HG03575 (cell line): ENCODE measurements around the gene AGXT2.
A peak's percentile ranks its signal among the peaks of the same experiment; 100 is the strongest.
"Not testable (repeated sequence)": the region's sequence is repeated elsewhere in the genome, so short reads cannot be mapped to it uniquely, and the experiment has no call there.

Source experiments
- ATAC-seq: cut with Tn5 transposase; IDR thresholded peaks from one replicate; pipeline ENCODE4 v1.9.1; 2021; ENCODE audit not compliant: unreplicated experiment, insufficient number of reproducible peaks, low FRiP score; ENCODE audit errors: extremely low read depth

Gene AGXT2

GRCh38 chr5:35058374-35058788 lies 10.6 kb upstream of the AGXT2 start:
- ATAC-seq, result peak; percentile 69

- no peak for ATAC-seq
Observed at GRCh38 chr5:35056686-35057085, 8.9 kb upstream of the AGXT2 start.

GRCh38 chr5:35052838-35053237 lies 5.1 kb upstream of the AGXT2 start:
- no peak for ATAC-seq

- no peak for ATAC-seq
Observed at GRCh38 chr5:35050541-35051126, 2.9 kb upstream of the AGXT2 start.

- no peak for ATAC-seq
Observed at GRCh38 chr5:35048910-35049309, 1.2 kb upstream of the AGXT2 start.

GRCh38 chr5:35046774-35047173 lies 975 bp downstream of the AGXT2 start:
- no peak for ATAC-seq

- ATAC-seq, result no peak
Observed at GRCh38 chr5:35045280-35045679, 2.5 kb downstream of the AGXT2 start.

- no peak for ATAC-seq
Observed at GRCh38 chr5:35044649-35045048, 3.1 kb downstream of the AGXT2 start.

- no peak for ATAC-seq
Observed at GRCh38 chr5:35042781-35043180, 5.0 kb downstream of the AGXT2 start.

- ATAC-seq, result no peak
Observed at GRCh38 chr5:35041261-35041660, 6.5 kb downstream of the AGXT2 start.

GRCh38 chr5:35038891-35039290 lies 8.9 kb downstream of the AGXT2 start:
- ATAC-seq, result no peak

GRCh38 chr5:35036536-35036935 lies 11.2 kb downstream of the AGXT2 start:
- ATAC-seq, result no peak

GRCh38 chr5:35035929-35036328 lies 11.8 kb downstream of the AGXT2 start:
- ATAC-seq, result not testable (repeated sequence)

GRCh38 chr5:35035271-35035670 lies 12.5 kb downstream of the AGXT2 start:
- ATAC-seq, result no peak

- ATAC-seq, result no peak
Observed at GRCh38 chr5:35032356-35032755, 15.4 kb downstream of the AGXT2 start.

GRCh38 chr5:35031276-35031675 lies 16.5 kb downstream of the AGXT2 start:
- ATAC-seq, result no peak

- no peak for ATAC-seq
Observed at GRCh38 chr5:35030426-35031100, 17.2 kb downstream of the AGXT2 start.

- ATAC-seq, result no peak
Observed at GRCh38 chr5:35029333-35029732, 18.4 kb downstream of the AGXT2 start.

- ATAC-seq, result no peak
Observed at GRCh38 chr5:35026941-35027340, 20.8 kb downstream of the AGXT2 start.

GRCh38 chr5:35026280-35026840 lies 21.4 kb downstream of the AGXT2 start:
- ATAC-seq, result no peak
